ENCODE measurements around the gene LECT2.

GRCh38 chr5:135966790-135967189 lies 12.0 kb upstream of the LECT2 start:
- no peak for TF ChIP-seq CTCF (IDR thresholded peaks at IDR 0.05; ENCODE audit: insufficient read depth, low read length)
- no peak for TF ChIP-seq GABPA (IDR thresholded peaks at IDR 0.05; ENCODE audit: low read depth)
- TF ChIP-seq REST (IDR thresholded peaks at IDR 0.05; ENCODE audit: insufficient replicate concordance, low read depth): no peak
- no peak for TF ChIP-seq POLR2AphosphoS5 (IDR thresholded peaks at IDR 0.05; ENCODE audit: low read depth)
- TF ChIP-seq SPI1 (IDR thresholded peaks at IDR 0.05; ENCODE audit: borderline replicate concordance, low read depth): no peak
